ENCODE data around the gene LYSET. TPM values are rescaled to one million over a fixed set of nuclear protein-coding genes. Genes with fewer than 3 reads are reported as not detected.
"Not testable (repeated sequence)": the region's sequence is repeated elsewhere in the genome, so short reads cannot be mapped to it uniquely, and the experiment has no call there.

LYSET gene
- total and polyA plus RNA-seq, 3 donors from 2014 or later: 11.1 to 15.2 (median 11.9) TPM

- no peaks in the 10 kb centered on the region for H3K36me3 ChIP-seq (ENCODE audit: low read depth, missing control alignments)
- no peaks in the 10 kb centered on the region for H3K4me1 ChIP-seq
- H3K27me3 ChIP-seq: no peaks in the 10 kb centered on the region
- WGBS, 2 donors: 36 to 62% methylated on average over 3 to 4 of the region's 4 CpGs
- no peaks in the 10 kb centered on the region for H3K9me3 ChIP-seq
- intact Hi-C loops (cut with DNase I; ENCODE audit: low total_unique reads): no loop called here
- no peak overlapping the region for H3K27ac ChIP-seq
- no peak for DNase-seq
- H3K4me3 ChIP-seq: no peak overlapping the region
- TF ChIP-seq POLR2A (IDR thresholded peaks at IDR 0.05) (no peak), CTCF (IDR thresholded peaks at IDR 0.05) (no peak)
These were observed 24.7 kb upstream of the LYSET start for GRCh38 chr14:93160353-93160801.

- H3K36me3 ChIP-seq (ENCODE audit: low read depth, missing control alignments): no peaks in the 10 kb centered on the region
- no peaks in the 10 kb centered on the region for H3K27me3 ChIP-seq
- H3K4me3 ChIP-seq: no peak overlapping the region
- intact Hi-C loops (cut with DNase I; ENCODE audit: low total_unique reads): no loop called here
- H3K27ac ChIP-seq: no peak overlapping the region
- no peak for DNase-seq
- 63 to 70% methylated on average over 4 of the region's 4 CpGs for WGBS, 2 donors
- H3K9me3 ChIP-seq: no peaks in the 10 kb centered on the region
- TF ChIP-seq POLR2A (IDR thresholded peaks at IDR 0.05) (no peak), CTCF (IDR thresholded peaks at IDR 0.05) (no peak)
- no peaks in the 10 kb centered on the region for H3K4me1 ChIP-seq
These were observed 23.6 kb upstream of the LYSET start for GRCh38 chr14:93161411-93161940.

- 69 to 72% methylated on average over 5 of the region's 5 CpGs for WGBS, 2 donors
- no peaks in the 10 kb centered on the region for H3K9me3 ChIP-seq
- no peaks in the 10 kb centered on the region for H3K27me3 ChIP-seq
- TF ChIP-seq POLR2A (IDR thresholded peaks at IDR 0.05) (no peak), CTCF (IDR thresholded peaks at IDR 0.05) (no peak)
- DNase-seq: no peak
- no peaks in the 10 kb centered on the region for H3K4me1 ChIP-seq
- no peak overlapping the region for H3K4me3 ChIP-seq
- no peaks in the 10 kb centered on the region for H3K36me3 ChIP-seq (ENCODE audit: low read depth, missing control alignments)
- intact Hi-C loops (cut with DNase I; ENCODE audit: low total_unique reads): no loop called here
- no peak overlapping the region for H3K27ac ChIP-seq
These were observed 21.6 kb upstream of the LYSET start for GRCh38 chr14:93163564-93163963.

GRCh38 chr14:93165271-93166265 is 19.5 kb upstream of the LYSET start:
- H3K4me1 ChIP-seq; H3K27ac ChIP-seq; H3K4me3 ChIP-seq; H3K27me3 ChIP-seq; H3K36me3 ChIP-seq (ENCODE audit: low read depth, missing control alignments); DNase-seq; intact Hi-C loops (cut with DNase I; ENCODE audit: low total_unique reads); H3K9me3 ChIP-seq: not testable (repeated sequence)
- WGBS, 2 donors: 82 to 89% methylated on average over 26 of the region's 26 CpGs

GRCh38 chr14:93168610-93169009 is 16.5 kb upstream of the LYSET start:
- H3K27ac ChIP-seq; H3K4me1 ChIP-seq; intact Hi-C loops (cut with DNase I; ENCODE audit: low total_unique reads); H3K9me3 ChIP-seq; H3K27me3 ChIP-seq; H3K36me3 ChIP-seq (ENCODE audit: low read depth, missing control alignments); H3K4me3 ChIP-seq; DNase-seq: not testable (repeated sequence)
- 60 to 75% methylated on average over 9 of the region's 9 CpGs for WGBS, 2 donors

- H3K9me3 ChIP-seq; H3K27me3 ChIP-seq; H3K27ac ChIP-seq; H3K4me1 ChIP-seq; H3K36me3 ChIP-seq (ENCODE audit: low read depth, missing control alignments); intact Hi-C loops (cut with DNase I; ENCODE audit: low total_unique reads): not testable (repeated sequence)
- peak; percentile 43 for DNase-seq
- WGBS, 2 donors: 58 to 59% methylated on average over 3 to 6 of the region's 6 CpGs
- H3K4me3 ChIP-seq: peak overlapping the region; percentile 16 to 36
These were observed 15.5 kb upstream of the LYSET start for GRCh38 chr14:93169619-93170018.

- H3K27ac ChIP-seq; H3K9me3 ChIP-seq; H3K36me3 ChIP-seq (ENCODE audit: low read depth, missing control alignments); DNase-seq; H3K4me1 ChIP-seq; H3K27me3 ChIP-seq; intact Hi-C loops (cut with DNase I; ENCODE audit: low total_unique reads): not testable (repeated sequence)
- 92% methylated on average over 20 of the region's 20 CpGs; no CpG with 5 or more reads in 1 of the 2 donors for WGBS, 2 donors
- peak overlapping the region; percentile 16 to 36 for H3K4me3 ChIP-seq
These were observed 15.0 kb upstream of the LYSET start for GRCh38 chr14:93170141-93170540.
